ENCODE results near the gene ANKRD22.

The ANKRD22 gene

GRCh38 chr10:88835096-88835909 lies 16.3 kb downstream of the ANKRD22 start:
- peak; percentile 71 for DNase-seq

DNA sequence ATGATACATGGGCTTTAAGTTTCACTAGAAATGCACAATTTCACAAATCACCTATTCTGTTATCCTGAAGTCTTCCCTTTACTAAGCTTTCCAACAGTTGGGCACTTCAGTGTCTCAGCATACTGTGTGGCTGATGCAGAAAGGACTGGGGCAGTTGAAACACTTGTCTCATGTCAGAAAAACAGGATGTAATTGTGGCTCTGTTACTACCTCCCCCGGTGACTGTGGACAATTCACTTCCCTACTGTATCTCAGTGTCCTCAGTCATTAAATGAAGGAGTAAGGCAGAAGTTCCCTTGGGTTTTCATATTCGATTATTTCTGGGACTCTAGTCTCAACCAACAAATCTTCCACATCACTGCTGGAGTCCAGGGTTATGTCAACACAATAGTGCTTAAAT lies 17.9 kb downstream of the ANKRD22 start:
- no peak for DNase-seq

GRCh38 chr10:88833156-88833555 lies 18.5 kb downstream of the ANKRD22 start:
- no peak for DNase-seq

- no peak for DNase-seq
Observed at GRCh38 chr10:88832376-88832775, 19.3 kb downstream of the ANKRD22 start.

GRCh38 chr10:88831709-88832108 lies 19.9 kb downstream of the ANKRD22 start:
- DNase-seq: no peak

DNA sequence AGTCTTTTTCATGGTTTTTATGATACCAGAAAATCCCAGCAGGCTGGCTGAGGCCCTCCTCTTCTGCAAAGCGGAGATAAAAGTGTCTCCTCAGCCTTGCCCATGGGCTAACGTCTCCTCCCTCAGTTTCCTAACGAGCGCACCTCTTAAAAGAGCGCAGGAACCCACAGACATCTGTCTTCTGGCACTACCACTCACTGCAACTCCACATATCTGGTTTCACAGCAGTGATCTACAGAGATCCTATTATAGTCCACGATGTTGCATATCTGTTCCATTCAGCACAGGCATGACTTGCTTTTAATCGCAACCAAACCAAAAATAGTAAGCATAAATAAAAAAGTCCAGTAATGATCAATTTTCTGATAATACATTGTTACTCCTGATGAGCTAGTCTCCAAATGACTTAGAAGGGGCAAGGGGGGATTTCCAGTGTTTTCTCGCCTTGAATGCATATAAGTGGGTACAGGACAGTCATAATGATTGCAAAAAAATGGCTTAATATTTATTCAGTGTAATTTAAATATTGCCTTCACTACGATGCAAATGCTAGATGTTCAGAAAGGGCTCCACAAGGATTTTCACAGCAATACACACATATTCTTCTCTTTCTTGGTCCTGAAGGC lies 20.9 kb downstream of the ANKRD22 start:
- DNase-seq: no peak

DNA sequence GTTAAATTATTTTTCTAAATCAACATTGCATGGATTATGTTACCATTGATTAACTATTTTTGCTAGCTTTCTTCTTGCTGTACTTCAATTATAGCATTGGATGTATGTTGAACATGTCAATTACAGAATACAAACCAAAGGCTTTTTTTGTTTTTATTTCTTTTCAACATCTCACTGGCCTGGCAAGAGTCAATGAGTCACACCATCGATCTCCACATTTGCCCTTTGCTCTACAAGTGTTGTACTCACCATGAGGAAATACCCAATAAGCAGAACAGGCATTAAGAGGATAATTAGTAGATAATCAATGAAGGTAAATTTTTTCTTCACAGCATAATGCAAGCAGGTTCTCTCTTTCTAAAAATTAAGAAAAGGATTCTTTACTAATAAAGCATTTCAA lies 23.3 kb downstream of the ANKRD22 start:
- DNase-seq: no peak

- DNase-seq: no peak
Observed at GRCh38 chr10:88827671-88828070, 24.0 kb downstream of the ANKRD22 start.

DNA sequence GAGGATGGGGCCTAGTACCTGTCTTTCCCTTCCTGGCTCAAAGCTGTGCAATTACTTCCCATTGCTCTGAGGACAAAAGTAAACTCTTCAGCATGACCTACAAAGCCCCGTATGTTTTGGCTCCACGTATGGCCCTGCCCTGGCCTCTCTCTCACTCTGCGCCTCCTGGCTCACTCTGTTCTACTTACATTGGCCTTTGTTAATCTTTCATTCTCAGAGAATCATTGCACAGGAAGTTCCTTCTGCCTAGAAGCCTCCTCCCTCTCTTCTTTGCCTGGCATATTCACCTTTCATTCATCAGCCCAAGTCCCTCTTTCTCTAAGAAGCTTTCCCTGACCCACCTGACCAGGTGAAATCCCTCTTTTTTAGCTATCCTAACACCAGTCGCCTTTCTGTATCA lies 25.3 kb downstream of the ANKRD22 start:
- no peak for DNase-seq

GRCh38 chr10:88820748-88821401 lies 30.8 kb downstream of the ANKRD22 start:
- DNase-seq: peak; percentile 14

GRCh38 chr10:88819290-88819689 lies 32.4 kb downstream of the ANKRD22 start:
- DNase-seq: no peak

DNA sequence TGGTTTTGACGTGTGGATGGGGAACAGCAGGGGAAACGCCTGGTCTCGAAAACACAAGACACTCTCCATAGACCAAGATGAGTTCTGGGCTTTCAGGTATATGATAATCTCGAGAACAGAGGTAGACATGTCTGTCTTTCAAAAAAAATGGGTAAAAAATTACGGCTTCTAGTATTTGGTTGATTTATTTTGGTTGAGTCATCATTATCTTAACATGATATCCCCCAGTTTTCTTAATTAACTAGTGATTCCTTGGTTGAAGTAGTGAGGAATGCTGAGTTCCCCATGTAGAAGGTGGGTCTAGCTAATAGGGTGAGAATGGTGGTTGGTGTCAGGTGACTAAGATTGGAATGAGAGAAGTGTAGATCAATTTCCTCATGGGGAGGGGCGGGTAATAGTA lies 38.4 kb downstream of the ANKRD22 start:
- DNase-seq: no peak

GRCh38 chr10:88810196-88810961 lies 41.3 kb downstream of the ANKRD22 start:
- peak; percentile 40 for DNase-seq

GRCh38 chr10:88809621-88810020 lies 42.0 kb downstream of the ANKRD22 start:
- no peak for DNase-seq

DNA sequence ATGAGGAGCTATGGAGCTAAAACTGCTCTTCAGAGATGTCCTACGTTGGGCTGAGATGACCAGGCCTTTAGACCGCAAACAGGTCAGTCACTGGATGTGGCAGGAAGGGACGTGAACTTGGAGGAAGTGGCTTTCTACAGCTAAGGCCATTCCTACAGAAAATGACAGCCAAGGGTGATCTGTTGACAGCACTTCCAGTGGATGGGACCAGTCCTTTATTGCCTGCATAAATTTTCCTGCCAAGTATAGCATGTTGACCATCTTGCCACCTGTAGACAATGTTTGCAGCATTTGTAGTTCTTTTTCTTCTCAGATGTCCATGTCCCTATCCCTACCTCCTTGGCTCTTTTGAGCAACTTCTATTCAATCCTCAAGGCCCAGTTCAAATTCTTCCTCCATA lies 45.7 kb downstream of the ANKRD22 start:
- DNase-seq: no peak

- no peak for DNase-seq
Observed at GRCh38 chr10:88805361-88805760, 46.3 kb downstream of the ANKRD22 start.

DNA sequence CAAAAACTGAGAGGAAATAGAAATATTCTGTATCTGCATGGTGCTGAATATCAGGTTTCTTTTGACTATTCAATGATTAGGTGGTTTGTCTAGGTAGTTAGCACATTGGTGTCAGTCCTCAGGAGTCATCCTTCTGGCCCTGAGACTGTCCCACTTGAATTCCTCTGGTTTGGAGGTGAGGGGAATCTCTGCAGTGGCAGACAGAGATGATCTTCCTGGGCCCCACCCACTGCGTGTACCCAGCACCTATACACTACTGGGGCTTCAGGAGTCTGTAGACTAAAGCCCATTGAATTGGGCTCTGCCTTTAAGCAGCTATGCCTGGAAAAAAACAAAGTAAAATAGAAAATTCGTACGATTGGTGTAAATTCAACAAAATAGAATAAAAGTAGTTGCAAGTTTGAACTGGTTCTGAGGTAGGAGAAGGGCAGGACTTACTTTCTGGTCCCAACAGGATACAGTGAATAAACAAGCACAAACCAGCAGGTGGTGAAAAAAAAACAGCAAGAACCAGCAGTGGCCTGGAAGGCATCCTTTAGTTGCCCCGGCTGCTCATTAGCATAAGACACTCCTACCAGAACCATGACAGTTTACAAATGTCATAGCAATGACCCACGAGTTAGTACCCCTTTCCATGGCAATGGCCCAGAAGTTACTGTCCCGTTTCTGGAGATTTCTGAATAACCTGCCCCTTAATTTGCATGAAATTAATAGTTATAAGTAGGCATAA lies 47.4 kb downstream of the ANKRD22 start:
- no peak for DNase-seq

DNA sequence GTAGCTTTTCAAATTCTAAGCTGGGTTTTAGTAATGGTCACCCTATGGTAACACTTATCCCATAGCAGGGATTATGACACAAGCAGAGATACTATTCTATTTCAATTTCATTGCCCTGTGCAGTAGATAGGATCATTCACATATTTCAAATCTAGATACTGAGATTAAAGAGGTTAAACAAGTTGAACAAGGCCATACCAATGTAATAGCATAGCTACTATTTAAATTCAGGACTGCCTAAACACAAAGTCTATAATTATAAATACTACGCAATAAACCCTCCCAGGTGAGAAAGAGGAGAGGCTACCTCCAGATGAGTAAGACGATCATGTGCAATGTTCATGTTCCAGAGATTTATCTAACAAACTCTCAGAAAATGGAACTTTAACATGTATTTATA lies 48.0 kb downstream of the ANKRD22 start:
- DNase-seq: no peak

DNA sequence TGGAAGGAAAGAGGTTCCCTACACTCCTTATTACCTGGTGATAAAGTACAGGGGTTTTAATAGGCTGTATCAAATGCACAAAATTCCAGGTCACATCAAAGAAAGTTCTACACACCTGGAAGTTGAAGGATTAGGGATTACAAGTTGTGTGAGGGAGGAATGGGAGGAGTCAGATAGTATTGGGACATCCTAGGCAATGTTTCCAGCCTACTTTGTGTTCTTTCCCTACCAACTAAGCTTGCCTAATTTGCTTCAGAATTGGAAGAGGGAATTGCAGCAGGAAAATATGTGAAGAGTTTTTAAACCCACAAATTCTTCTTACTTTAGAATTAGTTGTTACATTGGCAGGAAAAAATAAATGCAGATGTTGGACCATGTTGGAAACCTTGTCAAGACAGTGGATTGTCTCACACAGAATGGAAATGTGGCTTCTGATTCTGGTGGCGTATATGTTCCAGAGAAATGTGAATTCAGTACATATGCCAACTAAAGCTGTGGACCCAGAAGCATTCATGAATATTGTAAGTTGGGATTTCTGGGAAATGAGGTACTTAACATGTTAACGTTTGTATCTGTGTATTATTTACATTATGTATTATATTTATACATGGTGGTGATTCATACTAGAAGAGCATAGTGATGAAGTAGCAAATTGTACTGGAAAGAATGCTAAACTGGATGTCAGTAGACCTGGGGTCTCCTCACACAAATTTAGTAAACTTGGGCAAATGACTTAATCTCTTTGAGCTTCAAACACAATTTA lies 48.9 kb downstream of the ANKRD22 start, which contains the start of gene LIPM:
Gene LIPM, plus strand, starts transcription at position 208 of the 763 bp plus-strand sequence. Its CDS starts 167 bp downstream, at position 375.
- no peak for DNase-seq

DNA sequence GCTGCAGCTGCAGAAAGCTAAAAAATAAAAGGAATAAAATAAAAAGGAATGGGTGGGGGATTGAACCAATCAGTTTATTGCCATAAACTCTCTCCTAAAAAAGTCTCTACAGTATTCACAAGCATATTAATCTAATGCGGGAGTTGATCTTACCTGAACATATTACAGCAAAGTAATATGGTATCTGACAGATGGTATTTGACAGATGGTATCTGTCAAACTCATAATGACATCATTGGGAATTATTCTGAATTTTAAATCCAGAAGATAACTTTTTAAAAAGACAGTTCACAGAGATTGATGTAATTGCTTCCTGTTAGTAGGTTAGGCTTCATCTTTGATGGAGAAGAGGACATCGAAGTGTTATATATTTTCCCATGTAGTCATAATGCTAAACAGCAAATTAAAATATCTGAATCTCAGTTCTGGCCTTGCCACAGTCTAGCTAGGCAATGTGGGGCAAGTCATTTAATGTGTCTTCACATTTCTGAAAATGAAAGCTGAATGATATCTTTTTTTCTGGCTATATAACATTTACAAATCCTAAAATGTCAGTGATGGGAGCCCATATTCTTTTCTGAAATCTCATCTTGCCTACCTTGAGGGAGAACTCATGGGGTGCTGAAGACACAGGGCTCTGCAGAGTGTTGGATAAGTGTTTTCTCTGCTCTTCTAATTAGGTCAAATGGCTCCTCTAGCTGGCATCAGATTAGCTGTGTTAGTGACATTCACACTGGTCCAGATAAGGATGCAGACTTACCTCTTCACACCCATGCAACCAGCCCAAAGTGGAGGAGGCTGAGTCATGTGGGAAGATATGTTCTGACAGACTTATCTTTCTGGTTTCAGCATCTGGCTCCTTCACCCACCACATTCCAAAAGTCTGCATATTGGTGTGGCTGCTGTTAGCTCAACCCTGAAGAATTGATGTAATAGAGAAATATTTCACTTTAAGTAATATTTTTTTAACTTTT lies 51.2 kb downstream of the ANKRD22 start:
- no peak for DNase-seq
